Esophagus muscularis mucosa (tissue), 4 donors: ENCODE data around the gene TAMALIN. TPM values are rescaled to one million over a fixed set of nuclear protein-coding genes. Genes with fewer than 3 reads are reported as not detected.

Experiments
- DNase-seq: peaks from one replicate; pipeline ENCODE4 v3.0.0-alpha.2; 2017; ENCODE audit errors: extremely low spot score
- H3K27ac ChIP-seq, 4 donors: fragments of 200-600 bp; sonication (generic); replicated peaks in 1 of 4; 1 replicate in 3 of 4; 2 replicates in 1 of 4; pipeline ENCODE4 v1.5.1; 2016 to 2019; ENCODE audit warnings: mild to moderate bottlenecking in 1 of 4
- H3K27me3 ChIP-seq, 4 donors: fragments of 200-600 bp; sonication (generic); one replicate each; pipeline versions ENCODE4 v1.5.1 to v1.6.0; 2016 to 2019
- H3K36me3 ChIP-seq, 4 donors: fragments of 200-600 bp; sonication (generic); one replicate each; pipeline ENCODE4 v1.5.1; 2016 to 2019
- H3K4me1 ChIP-seq, 4 donors: fragments of 200-600 bp; sonication (generic); one replicate each; pipeline ENCODE4 v1.5.1; 2016 to 2019
- H3K4me3 ChIP-seq, 4 donors: fragments of 200-600 bp; sonication (generic); 1 replicate in 2 of 4; 2 replicates in 2 of 4; pipeline ENCODE4 v1.5.1; 2016 to 2019; ENCODE audit warnings: mild to moderate bottlenecking in 4 of 4, moderate library complexity in 1 of 4
- H3K9me3 ChIP-seq, 4 donors: fragments of 200-600 bp; sonication (generic); 1 replicate in 3 of 4; 2 replicates in 1 of 4; pipeline ENCODE4 v1.5.1; 2016 to 2019
- EP300 ChIP-seq: sonication (generic); formaldehyde crosslinking; IDR thresholded peaks from one replicate; pipeline ENCODE4 v1.6.1; 2017; ENCODE audit warnings: antibody characterized with exemption
- POLR2A ChIP-seq: fragments of 450-650 bp; IDR thresholded peaks from one replicate; pipeline ENCODE4 v1.6.1; 2017; ENCODE audit warnings: antibody characterized with exemption, moderate library complexity, mild to moderate bottlenecking, low read depth
- POLR2AphosphoS5 ChIP-seq, 2 donors: sonication (generic); formaldehyde crosslinking; IDR thresholded peaks; one replicate each; pipeline ENCODE4 v1.6.1; 2017; ENCODE audit warnings: antibody characterized with exemption in 2 of 2
- WGBS: methylation state at CpG from one replicate; pipeline ENCODE4 v1.1.5; 2018; 5-methylcytosine and 5-hydroxymethylcytosine counted together
- intact Hi-C: fragments of 100-400 bp; cut with DNase I; formaldehyde crosslinking; loops from one replicate; pipeline ENCODE4 v1.15.1; 2023
- total RNA-seq, 4 donors: library from RNA; depleted of rRNA; stranded (reverse); fragments of >200 nt; gene quantifications; one replicate each; pipeline versions ENCODE4 v1.1.0 to v1.2.1, GENCODE V29; 2016
- TF ChIP-seq, protein P1 (sequence below), 3 experiments: fragments of 200-600 bp in 2 of 3; fragments of 450-650 bp in 1 of 3; sonication (generic) in 2 of 3; IDR thresholded peaks; one replicate each; pipeline ENCODE4 v1.5.1; 2017 to 2019; ENCODE audit warnings: antibody characterized with exemption in 3 of 3, mild to moderate bottlenecking in 2 of 3, moderate library complexity in 1 of 3

The TAMALIN gene
- total RNA-seq, 4 donors from 2014 or later = 13.3 to 26.9 (median 18.3) TPM

GRCh38 chr12:52014567-52015530 lies 8.1 kb downstream of the TAMALIN start:
- TF ChIP-seq POLR2A = no peak
- TF ChIP-seq EP300 = no peak
- TF ChIP-seq POLR2AphosphoS5 (IDR thresholded peaks at IDR 0.05) = peak in 1 of 2 donors; percentile 31
- TF ChIP-seq, protein P1, sequence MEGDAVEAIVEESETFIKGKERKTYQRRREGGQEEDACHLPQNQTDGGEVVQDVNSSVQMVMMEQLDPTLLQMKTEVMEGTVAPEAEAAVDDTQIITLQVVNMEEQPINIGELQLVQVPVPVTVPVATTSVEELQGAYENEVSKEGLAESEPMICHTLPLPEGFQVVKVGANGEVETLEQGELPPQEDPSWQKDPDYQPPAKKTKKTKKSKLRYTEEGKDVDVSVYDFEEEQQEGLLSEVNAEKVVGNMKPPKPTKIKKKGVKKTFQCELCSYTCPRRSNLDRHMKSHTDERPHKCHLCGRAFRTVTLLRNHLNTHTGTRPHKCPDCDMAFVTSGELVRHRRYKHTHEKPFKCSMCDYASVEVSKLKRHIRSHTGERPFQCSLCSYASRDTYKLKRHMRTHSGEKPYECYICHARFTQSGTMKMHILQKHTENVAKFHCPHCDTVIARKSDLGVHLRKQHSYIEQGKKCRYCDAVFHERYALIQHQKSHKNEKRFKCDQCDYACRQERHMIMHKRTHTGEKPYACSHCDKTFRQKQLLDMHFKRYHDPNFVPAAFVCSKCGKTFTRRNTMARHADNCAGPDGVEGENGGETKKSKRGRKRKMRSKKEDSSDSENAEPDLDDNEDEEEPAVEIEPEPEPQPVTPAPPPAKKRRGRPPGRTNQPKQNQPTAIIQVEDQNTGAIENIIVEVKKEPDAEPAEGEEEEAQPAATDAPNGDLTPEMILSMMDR (IDR thresholded peaks at IDR 0.05) = no peak
- intact Hi-C loops = no loop called here
- DNase-seq = no peak
- no peak overlapping the region for H3K4me3 ChIP-seq
- no peaks in the 10 kb centered on the region for H3K9me3 ChIP-seq
- H3K4me1 ChIP-seq = peaks cover 15 to 31% (median 18%) of the 10 kb centered on the region in 4 donors
- 81% methylated on average over 39 of the region's 93 CpGs for WGBS
- no peaks in the 10 kb centered on the region for H3K27me3 ChIP-seq
- no peak overlapping the region for H3K27ac ChIP-seq
- peaks cover 0 to 53% (median 32%) of the 10 kb centered on the region in 4 donors for H3K36me3 ChIP-seq

GRCh38 chr12:52015532-52016041 lies 8.8 kb downstream of the TAMALIN start:
- 89% methylated on average over 7 of the region's 10 CpGs for WGBS
- H3K4me3 ChIP-seq = no peak overlapping the region

DNA sequence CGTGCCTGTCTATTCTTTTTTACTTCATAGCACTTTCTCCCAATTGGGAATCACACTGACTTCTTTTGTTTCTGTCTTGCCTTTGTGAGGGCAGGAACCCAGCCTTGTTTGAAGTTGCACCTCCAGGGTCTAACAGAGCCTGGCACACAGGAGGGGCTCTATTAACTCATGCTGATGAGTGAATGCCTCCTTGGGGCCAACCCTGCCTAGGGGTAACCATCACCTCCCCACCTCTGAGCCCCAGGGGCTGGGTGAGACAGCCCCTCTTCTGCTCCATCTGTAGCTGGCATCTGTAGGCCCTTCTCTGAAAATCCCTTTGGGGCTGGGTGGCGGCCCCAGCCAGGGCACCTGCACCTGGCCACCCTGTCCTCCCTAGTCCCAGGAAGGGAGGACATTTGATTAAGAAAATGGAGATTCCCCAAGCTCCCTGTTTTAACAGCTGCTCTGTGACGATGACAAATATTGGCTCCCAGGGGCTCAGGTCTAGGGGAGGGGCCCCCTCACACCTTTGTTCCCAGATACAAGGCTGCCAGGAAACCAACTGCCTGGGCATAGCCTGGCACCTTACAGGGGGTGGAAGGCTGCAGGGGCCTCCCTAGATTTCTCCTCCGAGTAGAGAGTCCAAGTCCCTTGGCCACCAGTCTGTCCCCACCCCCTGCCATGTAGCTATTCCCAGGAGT lies 11.8 kb downstream of the TAMALIN start:
- H3K4me3 ChIP-seq = no peak overlapping the region

More at GRCh38 chr12:52015532-52016041, 8.8 kb downstream of the TAMALIN start:
- no peak for DNase-seq
- peaks cover 9 to 26% (median 14%) of the 10 kb centered on the region in 4 donors for H3K4me1 ChIP-seq
- no peaks in the 10 kb centered on the region for H3K27me3 ChIP-seq
- TF ChIP-seq EP300 (no peak), POLR2A (no peak), POLR2AphosphoS5 (IDR thresholded peaks at IDR 0.05) (peak in 1 of 2 donors; percentile 9)
- TF ChIP-seq, protein P1 (IDR thresholded peaks at IDR 0.05) = no peak
- peaks cover 0 to 51% (median 32%) of the 10 kb centered on the region in 4 donors for H3K36me3 ChIP-seq
- intact Hi-C loops = no loop called here
- no peaks in the 10 kb centered on the region for H3K9me3 ChIP-seq
- H3K27ac ChIP-seq = no peak overlapping the region

DNA sequence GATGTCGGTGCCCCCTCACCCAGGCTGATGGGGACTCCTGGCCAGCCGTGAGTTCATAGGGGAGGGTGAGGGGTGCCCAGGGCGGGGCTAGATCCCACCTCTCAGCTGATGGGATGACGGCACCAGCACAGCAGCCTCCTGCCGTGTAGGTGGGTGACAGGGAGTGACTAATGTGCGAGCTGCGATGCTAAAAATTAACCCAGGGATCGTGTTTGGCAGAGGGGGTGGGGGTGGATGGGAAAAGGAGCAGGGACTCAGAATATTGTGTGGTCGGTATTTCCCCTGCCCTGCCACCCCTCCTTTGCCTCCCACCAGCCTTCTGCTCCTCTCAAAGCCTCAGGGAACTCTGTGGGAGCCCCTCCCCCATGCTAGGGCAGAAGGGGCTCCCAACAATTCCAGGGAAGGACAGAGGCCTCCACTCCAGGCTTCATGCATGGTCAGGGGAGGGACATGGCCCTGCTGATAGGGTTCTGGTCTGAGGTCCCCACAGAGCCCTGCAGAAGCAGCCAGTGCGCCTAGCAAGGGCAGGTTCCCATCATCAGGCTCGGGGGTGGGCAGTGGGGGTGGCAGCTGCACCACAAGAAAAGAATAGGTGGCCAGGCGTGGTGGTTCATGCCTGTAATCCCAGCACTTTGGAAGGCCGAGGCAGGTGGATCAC lies 12.5 kb downstream of the TAMALIN start:
- 73% methylated on average over 7 of the region's 13 CpGs for WGBS
- TF ChIP-seq POLR2AphosphoS5 (IDR thresholded peaks at IDR 0.05) (peak in 1 of 2 donors; percentile 11), EP300 (no peak)

More for the DNA sequence above, 11.8 kb downstream of the TAMALIN start:
- no peak for TF ChIP-seq EP300
- no peak for TF ChIP-seq POLR2A
- TF ChIP-seq POLR2AphosphoS5 (IDR thresholded peaks at IDR 0.05) = no peak
- TF ChIP-seq, protein P1 (IDR thresholded peaks at IDR 0.05) = no peak
- WGBS = 82% methylated on average over 4 of the region's 4 CpGs
- H3K27me3 ChIP-seq = no peaks in the 10 kb centered on the region
- H3K27ac ChIP-seq = no peak overlapping the region
- intact Hi-C loops = no loop called here
- DNase-seq = no peak
- peaks cover 0 to 23% (median 19%) of the 10 kb centered on the region in 4 donors for H3K36me3 ChIP-seq
- H3K9me3 ChIP-seq = no peaks in the 10 kb centered on the region
- H3K4me1 ChIP-seq = peaks cover 6 to 24% (median 19%) of the 10 kb centered on the region in 4 donors

More for the DNA sequence above, 12.5 kb downstream of the TAMALIN start:
- intact Hi-C loops = no loop called here
- DNase-seq = no peak
- peaks cover 11 to 31% (median 26%) of the 10 kb centered on the region in 4 donors for H3K4me1 ChIP-seq
- no peaks in the 10 kb centered on the region for H3K27me3 ChIP-seq
- peaks cover 0 to 16% (median 13%) of the 10 kb centered on the region in 4 donors for H3K36me3 ChIP-seq
- H3K27ac ChIP-seq = no peak overlapping the region
- H3K4me3 ChIP-seq = no peak overlapping the region
- H3K9me3 ChIP-seq = no peaks in the 10 kb centered on the region
